Germinal center (tissue), 1 donor: ENCODE data around the gene PORCN.
A peak's percentile ranks its signal among the peaks of the same experiment; 100 is the strongest.

ENCODE experiments used
- DNase-seq: peaks from one replicate; pipeline ENCODE4 v3.0.0; 2012; ENCODE audit warnings: mixed read lengths, low spot score

PORCN gene

GRCh38 chrX:48508400-48509244, at the start of gene PORCN:
Gene PORCN (plus strand): TSS chrX:48508992. CDS start chrX:48509821, 829 bp downstream.
- peak; percentile 77 for DNase-seq

GRCh38 chrX:48459483-48459882, 49.3 kb upstream of the PORCN start:
- DNase-seq: peak; percentile 0

DNA sequence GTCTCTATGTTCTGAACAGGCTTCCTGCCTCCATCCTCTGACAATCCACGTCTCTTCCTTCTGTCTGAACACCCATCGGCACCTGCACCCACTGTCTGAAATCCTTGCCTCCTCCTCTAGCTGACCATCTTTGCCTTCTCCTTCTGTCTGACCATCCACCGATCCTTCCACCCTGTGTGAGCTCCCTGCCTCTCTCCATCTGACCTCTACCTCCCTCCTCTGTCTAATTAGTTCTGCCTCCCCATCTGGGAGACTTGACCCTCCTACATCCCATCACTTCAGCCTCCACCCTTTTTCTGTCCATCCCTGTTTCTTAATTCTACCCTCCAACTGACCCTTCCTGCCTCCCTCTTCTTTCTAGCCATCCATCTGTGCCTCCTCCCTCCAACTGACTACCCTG, 48.8 kb upstream of the PORCN start:
- no peak for DNase-seq

DNA sequence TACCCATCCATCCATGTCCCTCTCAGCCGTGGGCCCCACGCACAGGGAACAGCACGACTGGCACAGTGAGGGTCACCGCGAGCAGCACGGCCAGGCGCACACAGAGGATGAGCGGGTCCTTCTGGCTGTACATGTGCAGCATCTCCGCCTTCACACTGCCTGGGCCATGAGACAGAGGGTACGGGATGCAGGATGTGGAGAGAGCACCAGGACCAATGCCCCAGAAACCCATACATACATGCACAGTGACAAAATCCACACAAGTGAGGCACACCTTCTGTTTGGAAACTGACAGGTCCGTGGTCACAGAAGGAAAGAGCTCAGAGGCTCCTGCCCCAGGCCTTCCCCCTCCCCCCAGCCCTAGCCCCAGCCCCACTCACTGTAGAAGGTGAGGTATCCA, 48.2 kb upstream of the PORCN start:
- no peak for DNase-seq

GRCh38 chrX:48461830-48462229, 47.0 kb upstream of the PORCN start:
- no peak for DNase-seq

DNA sequence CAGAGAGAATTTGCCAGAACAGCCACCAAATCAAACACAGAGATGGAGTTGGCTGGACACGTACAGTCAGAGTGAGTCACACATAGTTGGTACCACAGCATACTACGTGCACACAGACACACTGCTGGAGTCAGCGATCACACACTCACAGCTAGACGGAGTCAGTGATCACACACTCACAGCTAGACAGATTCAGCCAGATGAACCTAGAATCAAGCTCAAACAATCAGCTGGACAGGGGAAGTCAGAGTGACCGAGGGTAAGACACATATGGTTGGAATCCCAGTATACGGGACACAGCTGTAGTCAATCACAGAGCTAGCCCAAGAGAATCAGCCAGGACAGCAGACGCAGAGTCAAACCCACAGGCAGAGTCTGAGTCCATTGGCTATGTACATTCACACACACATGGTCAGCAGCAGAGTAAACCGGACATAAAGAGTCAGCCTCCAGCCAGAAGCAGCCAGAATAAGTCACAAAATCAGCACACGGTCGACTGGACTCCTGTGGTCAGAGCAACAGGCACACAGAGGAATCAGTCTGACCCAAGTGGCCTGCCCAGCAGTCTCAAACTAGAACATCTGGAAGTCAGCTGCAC, 43.4 kb upstream of the PORCN start:
- DNase-seq: no peak

DNA sequence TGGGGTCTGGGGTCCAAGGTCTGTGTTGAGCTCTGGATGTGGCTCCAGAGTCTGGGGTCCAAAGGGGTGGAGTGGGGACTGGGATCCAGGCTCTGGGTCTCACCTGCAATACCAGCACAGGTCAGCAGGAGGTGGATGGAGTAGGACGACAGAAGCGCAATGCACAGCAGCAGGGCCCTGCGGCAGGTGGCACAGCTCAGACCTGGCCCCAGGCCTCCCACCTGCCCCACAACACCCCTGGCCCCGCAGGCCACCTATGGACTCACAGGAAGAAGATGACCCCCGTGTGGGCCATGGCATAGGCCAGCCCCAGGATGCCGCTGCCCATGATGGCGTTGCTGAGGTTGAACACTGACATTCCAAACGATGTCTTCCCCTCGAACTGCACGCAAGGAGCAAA, 42.1 kb upstream of the PORCN start:
- DNase-seq: peak; percentile 22

GRCh38 chrX:48467281-48467761, 41.5 kb upstream of the PORCN start:
- no peak for DNase-seq

- DNase-seq: no peak
These were observed 40.5 kb upstream of the PORCN start for GRCh38 chrX:48468247-48468671.

- DNase-seq: no peak
These were observed 39.8 kb upstream of the PORCN start for GRCh38 chrX:48468693-48469691.

- DNase-seq: no peak
These were observed 38.5 kb upstream of the PORCN start, which contains the start of gene SLC38A5 for GRCh38 chrX:48470110-48470832. Gene SLC38A5 (minus strand): TSS chrX:48470260. CDS start chrX:48467924, 2,336 bp downstream.

DNA sequence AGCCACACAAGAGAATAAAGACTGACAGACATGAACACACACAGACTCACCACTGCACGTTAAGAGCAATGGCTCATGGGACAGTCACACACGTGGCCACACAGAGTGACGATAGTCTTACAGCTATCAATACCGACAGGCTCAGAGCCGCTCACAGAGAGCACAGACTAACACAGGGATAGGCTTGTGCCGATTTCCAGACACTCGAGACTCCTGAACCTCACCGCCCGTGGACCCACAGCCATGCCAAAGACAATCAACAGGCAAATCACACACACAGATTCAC, 38.0 kb upstream of the PORCN start:
- no peak for DNase-seq

GRCh38 chrX:48471504-48471903, 37.3 kb upstream of the PORCN start:
- no peak for DNase-seq

GRCh38 chrX:48472225-48472624, 36.6 kb upstream of the PORCN start:
- no peak for DNase-seq

GRCh38 chrX:48472851-48473703, 35.7 kb upstream of the PORCN start:
- no peak for DNase-seq

DNA sequence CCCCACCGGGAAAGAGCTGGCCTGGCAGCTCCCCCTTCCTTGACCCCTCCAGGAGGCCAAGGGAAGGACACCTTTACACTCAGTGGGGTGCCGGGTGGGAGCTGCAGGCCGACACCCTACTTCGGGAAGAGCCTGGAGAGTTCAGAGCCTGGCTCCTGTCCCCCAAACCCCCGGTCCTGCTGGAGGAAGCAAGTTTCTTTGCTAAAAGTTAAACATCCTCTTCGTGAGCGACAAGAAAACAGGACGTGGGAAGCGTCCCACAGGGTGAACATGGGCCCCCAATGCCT, 35.1 kb upstream of the PORCN start:
- no peak for DNase-seq

DNA sequence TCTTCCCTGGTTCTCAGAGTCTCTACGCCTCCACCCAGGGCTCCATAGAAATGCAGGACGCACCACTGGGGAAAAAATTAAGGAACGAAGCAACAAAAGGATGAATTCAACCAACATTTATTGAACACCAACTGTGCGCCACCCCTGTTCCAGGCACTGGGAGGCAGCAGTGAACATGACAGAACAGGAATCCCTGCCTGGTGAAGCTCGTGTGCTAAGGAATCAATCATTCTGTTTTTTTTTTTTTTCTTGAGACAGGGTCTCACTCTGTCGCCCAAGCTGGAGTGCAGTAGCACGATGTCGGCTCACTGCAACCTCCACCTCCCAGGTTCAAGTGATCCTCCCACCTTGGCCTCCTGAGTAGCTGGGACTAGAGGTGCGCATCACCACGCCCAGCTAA, 34.7 kb upstream of the PORCN start:
- DNase-seq: no peak

DNA sequence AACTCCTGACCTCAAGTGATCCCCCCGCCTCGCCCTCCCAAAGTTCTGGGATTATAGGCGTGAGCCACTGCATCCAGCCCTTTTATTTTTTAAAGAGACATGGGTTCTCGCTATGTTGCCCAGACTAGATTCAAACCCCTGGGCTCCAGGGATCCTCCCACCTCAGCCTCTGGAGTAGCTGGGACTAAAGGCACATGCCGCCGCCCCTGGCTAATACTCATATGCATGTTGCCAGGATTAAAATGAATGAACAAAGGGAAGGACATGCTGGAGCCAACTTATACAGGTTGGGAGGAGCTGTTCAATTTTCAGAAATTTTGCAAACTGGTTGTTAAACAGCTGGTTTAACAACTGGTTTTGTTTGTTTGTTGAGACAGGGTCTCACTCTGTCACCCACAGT, 34.2 kb upstream of the PORCN start:
- DNase-seq: no peak

DNA sequence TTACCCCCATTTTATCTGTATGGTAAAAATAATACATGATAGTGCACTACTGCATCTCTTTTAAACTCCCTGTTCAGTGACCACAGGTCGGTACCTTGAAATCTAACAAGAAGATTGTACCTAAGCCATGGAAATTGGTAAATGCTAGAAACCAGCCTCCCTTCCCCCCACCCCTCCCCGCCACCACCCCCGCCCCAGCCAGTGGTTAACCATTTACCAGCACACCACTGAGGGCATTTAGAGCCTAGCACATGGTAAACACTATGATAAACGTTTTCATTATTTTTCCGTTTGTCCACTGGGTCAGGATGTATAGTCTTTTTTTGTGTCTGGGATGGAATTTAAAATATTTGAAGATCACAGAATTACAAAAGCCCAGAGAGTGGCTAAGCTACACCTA, 33.5 kb upstream of the PORCN start:
- no peak for DNase-seq

GRCh38 chrX:48475774-48476577, 32.8 kb upstream of the PORCN start, which contains the start of gene FTSJ1:
Gene FTSJ1 (plus strand): TSS chrX:48476199. CDS start chrX:48478048, 1,849 bp downstream.
- DNase-seq: peak; percentile 81
